ENCODE results near the gene ENDOV.
A peak's percentile ranks its signal among the peaks of the same experiment; 100 is the strongest.

ENDOV gene

DNA sequence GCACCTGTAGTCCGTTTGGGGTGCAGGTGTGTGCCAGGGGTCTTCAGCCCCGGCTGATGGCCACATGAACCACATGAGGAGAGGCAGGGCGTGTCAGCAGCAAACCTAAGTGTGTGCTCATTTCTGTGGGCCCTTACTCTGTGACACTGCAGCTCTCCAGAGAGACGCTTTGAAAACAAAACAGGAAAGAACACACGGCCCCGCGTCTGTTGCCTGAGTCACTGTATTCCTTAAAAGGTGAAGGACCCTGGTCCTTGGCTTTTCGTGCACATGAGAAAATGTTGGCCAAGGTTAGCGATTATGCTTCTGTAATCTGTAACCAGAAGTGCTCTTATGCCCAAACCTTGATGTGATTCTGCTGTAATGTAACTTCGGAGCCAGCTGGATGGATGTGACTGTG, 22.6 kb downstream of the ENDOV start:
- TF ChIP-seq POLR2A (IDR thresholded peaks at IDR 0.05; ENCODE audit: low read depth, low read length) (no peak), SPI1 (IDR thresholded peaks at IDR 0.05; ENCODE audit: low read depth, low read length) (no peak), PAX5 (IDR thresholded peaks at IDR 0.05; ENCODE audit: insufficient read depth, low read length, severe bottlenecking) (no peak), TAF1 (IDR thresholded peaks at IDR 0.05; ENCODE audit: low read depth, low read length) (no peak), POLR2AphosphoS5 (IDR thresholded peaks at IDR 0.05; ENCODE audit: low read depth, low read length) (no peak), POU2F2 (IDR thresholded peaks at IDR 0.05; ENCODE audit: low read depth, low read length) (no peak)
- FAIRE-seq (no peak), DNase-seq (ENCODE audit: insufficient read length, low spot score) (no peak)

DNA sequence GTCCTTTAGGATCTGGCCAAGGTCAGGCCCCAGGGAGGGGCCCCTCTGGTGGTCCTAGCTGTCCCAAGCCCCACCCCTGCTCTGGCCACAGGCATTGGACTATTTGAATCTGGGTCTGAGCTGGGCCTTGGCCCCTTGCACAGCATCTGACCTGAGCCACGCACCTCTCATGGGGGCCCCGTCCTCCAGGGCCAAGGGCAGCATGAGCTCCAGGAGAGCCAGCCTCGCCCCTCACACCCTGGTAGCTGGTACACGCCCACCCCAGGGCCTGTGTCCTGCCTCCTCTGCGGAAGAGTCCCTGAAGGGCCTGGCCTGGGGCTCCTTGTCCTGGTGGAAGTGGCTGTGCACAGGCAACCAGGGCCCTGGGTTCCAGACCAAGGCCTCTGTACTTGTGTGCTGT, 23.8 kb downstream of the ENDOV start:
- TF ChIP-seq TAF1 (IDR thresholded peaks at IDR 0.05; ENCODE audit: low read depth, low read length) = no peak
- no peak for FAIRE-seq

DNA sequence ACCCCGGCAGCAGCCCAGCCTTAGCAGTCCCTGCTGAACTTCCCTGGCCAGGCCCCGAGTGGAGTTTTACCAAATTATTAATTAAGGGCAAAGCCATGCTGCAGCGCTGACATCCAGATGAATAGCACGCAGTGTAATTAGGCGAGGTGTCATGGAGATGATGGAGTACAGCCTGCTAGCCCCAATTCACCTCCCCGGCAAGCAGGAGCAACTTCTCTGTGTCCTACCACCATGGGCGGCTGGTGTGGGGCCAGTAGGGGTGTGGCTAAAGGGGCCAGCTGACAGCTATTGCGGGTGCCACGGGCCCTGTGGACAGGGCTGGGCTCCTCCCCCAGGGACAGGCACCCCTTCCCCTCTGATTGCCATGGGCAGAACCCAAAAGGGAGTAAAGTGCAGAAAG, 24.5 kb downstream of the ENDOV start:
- no peak for TF ChIP-seq POLR2AphosphoS5 (IDR thresholded peaks at IDR 0.05; ENCODE audit: low read depth, low read length)
- no peak for TF ChIP-seq POLR2A (IDR thresholded peaks at IDR 0.05; ENCODE audit: low read depth, low read length)
- no peak for TF ChIP-seq PAX5 (IDR thresholded peaks at IDR 0.05; ENCODE audit: insufficient read depth, low read length, severe bottlenecking)
- no peak for TF ChIP-seq TAF1 (IDR thresholded peaks at IDR 0.05; ENCODE audit: low read depth, low read length)
- TF ChIP-seq POU2F2 (IDR thresholded peaks at IDR 0.05; ENCODE audit: low read depth, low read length) = no peak
- TF ChIP-seq SPI1 (IDR thresholded peaks at IDR 0.05; ENCODE audit: low read depth, low read length) = no peak
- DNase-seq (ENCODE audit: insufficient read length, low spot score) (no peak), FAIRE-seq (no peak)

More for the DNA sequence above, 23.8 kb downstream of the ENDOV start:
- no peak for DNase-seq (ENCODE audit: insufficient read length, low spot score)

GRCh38 chr17:80441133-80441578, 26.2 kb downstream of the ENDOV start:
- no peak for FAIRE-seq
- DNase-seq (ENCODE audit: insufficient read length, low spot score) = peak; percentile 92

DNA sequence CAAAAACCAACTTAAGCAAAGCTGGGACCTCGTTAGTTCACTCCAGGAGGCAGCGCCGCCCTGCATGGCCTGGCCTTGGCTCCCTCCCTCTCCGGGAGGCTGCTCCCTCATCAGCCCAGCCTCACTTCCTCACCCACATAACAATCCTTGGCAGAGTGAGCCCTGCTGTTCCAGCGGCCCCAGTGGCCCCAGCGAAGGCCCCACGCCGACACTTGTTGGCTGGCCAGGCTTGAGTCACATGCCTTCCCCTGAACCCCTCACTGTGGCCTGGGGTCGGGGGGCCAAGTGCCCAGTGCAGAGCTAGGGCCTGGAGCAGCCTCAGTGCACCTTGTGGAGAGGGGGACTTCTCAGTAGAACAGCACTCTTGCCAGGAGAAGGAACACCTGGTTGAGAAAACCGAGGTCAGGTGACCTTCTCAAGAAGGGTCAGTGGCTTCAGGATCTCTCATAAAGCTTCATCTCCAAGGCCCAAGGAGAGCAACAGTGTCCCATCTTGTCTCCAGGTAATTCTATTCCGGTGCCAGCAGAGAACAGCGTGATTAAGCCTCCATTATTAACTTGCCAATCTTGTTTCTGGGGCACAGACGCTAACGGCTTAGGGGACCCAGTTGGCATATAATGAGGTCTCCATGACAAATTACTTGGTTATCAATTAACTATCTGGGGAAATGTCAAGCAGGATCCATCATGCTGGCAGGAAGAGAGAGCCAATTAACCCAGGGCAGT, 26.8 kb downstream of the ENDOV start:
- TF ChIP-seq POU2F2 (IDR thresholded peaks at IDR 0.05; ENCODE audit: low read depth, low read length) = no peak
- no peak for TF ChIP-seq POLR2A (IDR thresholded peaks at IDR 0.05; ENCODE audit: low read depth, low read length)
- TF ChIP-seq POLR2AphosphoS5 (IDR thresholded peaks at IDR 0.05; ENCODE audit: low read depth, low read length) = no peak
- TF ChIP-seq PAX5 (IDR thresholded peaks at IDR 0.05; ENCODE audit: insufficient read depth, low read length, severe bottlenecking) = no peak
- TF ChIP-seq SPI1 (IDR thresholded peaks at IDR 0.05; ENCODE audit: low read depth, low read length) = no peak
- TF ChIP-seq TAF1 (IDR thresholded peaks at IDR 0.05; ENCODE audit: low read depth, low read length) = no peak
- DNase-seq (ENCODE audit: insufficient read length, low spot score) = no peak
- FAIRE-seq = no peak

More at GRCh38 chr17:80441133-80441578, 26.2 kb downstream of the ENDOV start:
- TF ChIP-seq POLR2A (IDR thresholded peaks at IDR 0.05; ENCODE audit: low read depth, low read length) = no peak
- TF ChIP-seq TAF1 (IDR thresholded peaks at IDR 0.05; ENCODE audit: low read depth, low read length) = no peak
- no peak for TF ChIP-seq POU2F2 (IDR thresholded peaks at IDR 0.05; ENCODE audit: low read depth, low read length)
- no peak for TF ChIP-seq POLR2AphosphoS5 (IDR thresholded peaks at IDR 0.05; ENCODE audit: low read depth, low read length)
- no peak for TF ChIP-seq SPI1 (IDR thresholded peaks at IDR 0.05; ENCODE audit: low read depth, low read length)
- TF ChIP-seq PAX5 (IDR thresholded peaks at IDR 0.05; ENCODE audit: insufficient read depth, low read length, severe bottlenecking) = no peak

- DNase-seq (ENCODE audit: insufficient read length, low spot score) (no peak), FAIRE-seq (no peak)
- TF ChIP-seq SPI1 (IDR thresholded peaks at IDR 0.05; ENCODE audit: low read depth, low read length) = no peak
- no peak for TF ChIP-seq PAX5 (IDR thresholded peaks at IDR 0.05; ENCODE audit: insufficient read depth, low read length, severe bottlenecking)
- no peak for TF ChIP-seq POLR2AphosphoS5 (IDR thresholded peaks at IDR 0.05; ENCODE audit: low read depth, low read length)
These were observed 27.3 kb downstream of the ENDOV start for GRCh38 chr17:80442323-80442659.

DNA sequence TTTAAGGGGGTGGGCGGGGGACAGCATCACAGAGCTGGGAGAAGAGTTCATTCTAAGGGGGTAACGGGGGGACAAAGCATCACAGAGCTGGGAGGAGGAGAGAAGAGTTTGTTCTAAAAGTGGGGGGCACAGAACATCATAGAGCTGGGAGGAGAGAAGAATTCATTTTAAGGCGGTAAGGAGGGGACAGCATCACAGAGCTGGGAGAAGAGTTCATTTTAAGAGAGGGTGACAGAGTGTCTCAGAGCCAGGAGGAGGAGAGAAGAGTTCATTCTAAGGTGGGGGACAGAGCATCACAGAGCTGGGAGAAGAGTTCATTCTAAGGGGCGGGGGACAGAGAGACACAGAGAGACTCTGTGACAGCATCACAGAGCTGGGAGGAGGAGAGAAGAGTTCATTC, 27.8 kb downstream of the ENDOV start:
- FAIRE-seq = no peak
- no peak for DNase-seq (ENCODE audit: insufficient read length, low spot score)
- TF ChIP-seq POU2F2 (IDR thresholded peaks at IDR 0.05; ENCODE audit: low read depth, low read length) (no peak), TAF1 (IDR thresholded peaks at IDR 0.05; ENCODE audit: low read depth, low read length) (no peak), PAX5 (IDR thresholded peaks at IDR 0.05; ENCODE audit: insufficient read depth, low read length, severe bottlenecking) (no peak), SPI1 (IDR thresholded peaks at IDR 0.05; ENCODE audit: low read depth, low read length) (no peak)

DNA sequence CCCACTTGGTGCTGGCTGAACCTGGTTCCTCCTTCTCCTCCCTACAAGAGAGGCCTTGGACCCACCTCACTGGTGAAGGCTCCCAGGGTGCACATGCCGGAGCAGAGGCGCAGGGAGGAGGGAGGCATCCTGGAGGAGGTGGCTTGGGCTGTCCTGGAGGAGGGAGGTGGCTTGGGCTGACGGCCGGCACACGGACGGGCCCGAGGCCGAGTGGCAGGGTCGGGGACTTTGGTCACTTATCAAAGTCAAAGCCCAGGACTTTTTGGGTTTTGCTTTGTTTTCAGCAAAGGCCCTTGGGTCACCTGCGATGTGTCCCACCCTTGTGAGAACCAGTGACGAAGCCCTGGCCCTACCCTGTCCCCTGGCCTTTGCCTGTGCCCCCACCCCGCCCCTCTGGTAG, 28.5 kb downstream of the ENDOV start:
- FAIRE-seq (no peak), DNase-seq (ENCODE audit: insufficient read length, low spot score) (no peak)
- TF ChIP-seq POLR2A (IDR thresholded peaks at IDR 0.05; ENCODE audit: low read depth, low read length) = no peak
- TF ChIP-seq POLR2AphosphoS5 (IDR thresholded peaks at IDR 0.05; ENCODE audit: low read depth, low read length) = no peak
- TF ChIP-seq TAF1 (IDR thresholded peaks at IDR 0.05; ENCODE audit: low read depth, low read length) = no peak
- no peak for TF ChIP-seq SPI1 (IDR thresholded peaks at IDR 0.05; ENCODE audit: low read depth, low read length)
- no peak for TF ChIP-seq POU2F2 (IDR thresholded peaks at IDR 0.05; ENCODE audit: low read depth, low read length)
- no peak for TF ChIP-seq PAX5 (IDR thresholded peaks at IDR 0.05; ENCODE audit: insufficient read depth, low read length, severe bottlenecking)

- DNase-seq (ENCODE audit: insufficient read length, low spot score) = no peak
These were observed 29.1 kb downstream of the ENDOV start for GRCh38 chr17:80443916-80444643.

DNA sequence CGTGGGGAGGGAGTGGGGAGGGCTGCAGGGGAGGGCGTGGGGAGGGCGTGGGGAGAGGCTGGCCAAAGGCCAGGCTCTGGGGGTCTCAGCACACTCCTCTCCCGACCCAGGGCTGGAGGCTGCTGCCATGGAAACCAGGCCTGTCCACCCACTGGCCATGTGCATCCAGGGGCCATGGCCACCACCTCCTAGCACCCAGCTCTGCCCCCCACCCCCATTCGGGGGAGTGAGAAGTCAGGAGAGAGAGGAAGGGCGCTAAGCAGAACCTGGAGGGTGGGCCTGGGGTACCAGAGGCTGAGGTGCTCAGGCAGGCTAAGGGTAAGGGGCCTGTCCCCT, 29.6 kb downstream of the ENDOV start:
- FAIRE-seq (no peak), DNase-seq (ENCODE audit: insufficient read length, low spot score) (no peak)
- TF ChIP-seq POLR2AphosphoS5 (IDR thresholded peaks at IDR 0.05; ENCODE audit: low read depth, low read length) (no peak), TAF1 (IDR thresholded peaks at IDR 0.05; ENCODE audit: low read depth, low read length) (no peak), PAX5 (IDR thresholded peaks at IDR 0.05; ENCODE audit: insufficient read depth, low read length, severe bottlenecking) (no peak), SPI1 (IDR thresholded peaks at IDR 0.05; ENCODE audit: low read depth, low read length) (no peak), POU2F2 (IDR thresholded peaks at IDR 0.05; ENCODE audit: low read depth, low read length) (no peak), POLR2A (IDR thresholded peaks at IDR 0.05; ENCODE audit: low read depth, low read length) (no peak)

More at GRCh38 chr17:80443916-80444643, 29.1 kb downstream of the ENDOV start:
- TF ChIP-seq POLR2AphosphoS5 (IDR thresholded peaks at IDR 0.05; ENCODE audit: low read depth, low read length) (no peak), TAF1 (IDR thresholded peaks at IDR 0.05; ENCODE audit: low read depth, low read length) (no peak), POLR2A (IDR thresholded peaks at IDR 0.05; ENCODE audit: low read depth, low read length) (no peak), SPI1 (IDR thresholded peaks at IDR 0.05; ENCODE audit: low read depth, low read length) (no peak), PAX5 (IDR thresholded peaks at IDR 0.05; ENCODE audit: insufficient read depth, low read length, severe bottlenecking) (no peak), POU2F2 (IDR thresholded peaks at IDR 0.05; ENCODE audit: low read depth, low read length) (no peak)
- FAIRE-seq = no peak

Measured in GM12891 (cell line).